Smooth muscle cell (in vitro differentiated cells): Measurements from ENCODE around the gene ITGA8. TPM values are rescaled to one million over a fixed set of nuclear protein-coding genes. Genes with fewer than 3 reads are reported as not detected.

Source experiments
- DNase-seq: peaks from one replicate; lab custom pipeline; 2025; ENCODE audit not compliant: unreplicated experiment; lab: John Stamatoyannopoulos, UW
- H2AFZ ChIP-seq: fragments of 200-600 bp; sonication (generic); 2 replicates; pipeline ENCODE4 v1.6.0; 2016; ENCODE audit warnings: antibody characterized with exemption, low read depth, mild to moderate bottlenecking
- H3F3A ChIP-seq: fragments of 200-600 bp; sonication (generic); 2 replicates; pipeline ENCODE4 v1.6.0; 2017; ENCODE audit warnings: antibody characterized with exemption, low read depth
- H3K27ac ChIP-seq: fragments of 200-600 bp; sonication (generic); 2 replicates; pipeline ENCODE4 v1.5.1; 2016; ENCODE audit warnings: low read depth, mild to moderate bottlenecking
- H3K27me3 ChIP-seq: fragments of 200-600 bp; sonication (generic); 2 replicates; pipeline ENCODE4 v1.6.1; 2016; ENCODE audit warnings: low read depth, mild to moderate bottlenecking
- H3K36me3 ChIP-seq: fragments of 200-600 bp; sonication (generic); 2 replicates; pipeline ENCODE4 v1.5.1; 2016; ENCODE audit warnings: low read depth
- H3K4me1 ChIP-seq: fragments of 200-600 bp; sonication (generic); 2 replicates; pipeline ENCODE4 v1.5.1; 2016; ENCODE audit warnings: low read depth
- H3K4me2 ChIP-seq: fragments of 200-600 bp; sonication (generic); 2 replicates; pipeline ENCODE4 v1.6.0; 2016; ENCODE audit warnings: mild to moderate bottlenecking
- H3K4me3 ChIP-seq: fragments of 200-600 bp; sonication (generic); 2 replicates; pipeline ENCODE4 v1.5.1; 2016; ENCODE audit warnings: mild to moderate bottlenecking
- H3K79me2 ChIP-seq: fragments of 200-600 bp; sonication (generic); 2 replicates; pipeline ENCODE4 v1.6.0; 2016; ENCODE audit warnings: low read depth, mild to moderate bottlenecking
- H3K9ac ChIP-seq: fragments of 200-600 bp; sonication (generic); 2 replicates; pipeline ENCODE4 v1.6.0; 2016; ENCODE audit warnings: low read depth
- H3K9me3 ChIP-seq: fragments of 200-600 bp; sonication (generic); replicated peaks from 2 replicates; pipeline ENCODE4 v1.5.1; 2016; ENCODE audit warnings: low read depth
- H4K20me1 ChIP-seq: fragments of 200-600 bp; sonication (generic); 2 replicates; pipeline ENCODE4 v1.6.0; 2016; ENCODE audit warnings: low read depth
- WGBS: methylation state at CpG from one replicate; pipeline ENCODE4 v1.1.7; 2016; ENCODE audit warnings: low lambda C conversion rate; 5-methylcytosine and 5-hydroxymethylcytosine counted together
- polyA plus RNA-seq: library from polyadenylated mRNA; unstranded; fragments of >200 nt; fragmentation: Nextera tagmentation; extraction: Ambion mirVana; gene quantifications from 2 replicates; pipeline ENCODE4 v1.2.1, GENCODE V29; 2016
- total RNA-seq: library from RNA; depleted of rRNA; stranded (reverse); fragments of >200 nt; gene quantifications from 2 replicates; pipeline ENCODE4 v1.2.3, GENCODE V29; 2014
- TF ChIP-seq, protein P1 (sequence below): fragments of 200-600 bp; sonication (generic); IDR thresholded peaks from 2 replicates; pipeline ENCODE4 v1.5.1; 2017; ENCODE audit warnings: borderline replicate concordance, mild to moderate bottlenecking, antibody characterized with exemption; ENCODE audit not compliant: insufficient read depth, poor library complexity, severe bottlenecking

ITGA8 gene
- total and polyA plus RNA-seq, 2 experiments from 2014 or later = 0.02 to 0.36 TPM

DNA sequence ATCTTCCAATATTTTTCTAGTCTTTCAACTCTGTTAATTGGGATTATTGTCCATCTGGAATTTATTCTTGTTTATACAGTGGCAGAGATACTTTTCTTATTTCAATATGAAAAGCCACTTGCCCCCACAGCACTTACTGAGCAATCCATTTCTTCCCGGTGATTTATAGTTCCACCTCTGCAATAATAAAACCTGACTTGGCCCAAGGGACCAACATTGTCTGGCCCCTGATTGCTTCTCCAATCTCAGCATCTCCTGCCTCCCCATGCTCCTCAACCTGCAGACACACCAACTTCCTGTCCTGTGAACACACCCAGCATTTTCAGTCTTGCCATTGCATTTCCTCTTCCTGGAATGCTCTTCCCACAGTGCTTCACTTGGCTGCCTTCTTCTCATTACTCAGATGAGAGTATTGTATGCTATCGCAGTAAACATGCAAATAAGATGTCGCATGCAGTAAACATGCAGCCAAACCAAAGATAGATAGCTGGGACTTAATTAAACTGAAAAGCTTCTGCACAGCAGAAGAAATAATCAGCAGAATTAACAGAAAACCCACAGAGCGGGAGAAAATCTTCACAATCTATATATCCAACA lies 19.5 kb downstream of the ITGA8 start:
- DNase-seq = no peak
- Histone ChIP-seq H4K20me1 (no peaks in the 10 kb centered on the region), H3K79me2 (no peaks in the 10 kb centered on the region), H3K27me3 (peaks cover 18% of the 10 kb centered on the region), H2AFZ (no peak overlapping the region), H3K4me2 (no peak overlapping the region), H3F3A (no peaks in the 10 kb centered on the region), H3K36me3 (no peaks in the 10 kb centered on the region), H3K4me3 (no peak overlapping the region), H3K9ac (no peak overlapping the region), H3K4me1 (no peaks in the 10 kb centered on the region), H3K27ac (no peak overlapping the region), H3K9me3 (no peaks in the 10 kb centered on the region)
- TF ChIP-seq, protein P1, sequence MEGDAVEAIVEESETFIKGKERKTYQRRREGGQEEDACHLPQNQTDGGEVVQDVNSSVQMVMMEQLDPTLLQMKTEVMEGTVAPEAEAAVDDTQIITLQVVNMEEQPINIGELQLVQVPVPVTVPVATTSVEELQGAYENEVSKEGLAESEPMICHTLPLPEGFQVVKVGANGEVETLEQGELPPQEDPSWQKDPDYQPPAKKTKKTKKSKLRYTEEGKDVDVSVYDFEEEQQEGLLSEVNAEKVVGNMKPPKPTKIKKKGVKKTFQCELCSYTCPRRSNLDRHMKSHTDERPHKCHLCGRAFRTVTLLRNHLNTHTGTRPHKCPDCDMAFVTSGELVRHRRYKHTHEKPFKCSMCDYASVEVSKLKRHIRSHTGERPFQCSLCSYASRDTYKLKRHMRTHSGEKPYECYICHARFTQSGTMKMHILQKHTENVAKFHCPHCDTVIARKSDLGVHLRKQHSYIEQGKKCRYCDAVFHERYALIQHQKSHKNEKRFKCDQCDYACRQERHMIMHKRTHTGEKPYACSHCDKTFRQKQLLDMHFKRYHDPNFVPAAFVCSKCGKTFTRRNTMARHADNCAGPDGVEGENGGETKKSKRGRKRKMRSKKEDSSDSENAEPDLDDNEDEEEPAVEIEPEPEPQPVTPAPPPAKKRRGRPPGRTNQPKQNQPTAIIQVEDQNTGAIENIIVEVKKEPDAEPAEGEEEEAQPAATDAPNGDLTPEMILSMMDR = no peak
- 95% methylated on average over 4 of the region's 4 CpGs for WGBS

DNA sequence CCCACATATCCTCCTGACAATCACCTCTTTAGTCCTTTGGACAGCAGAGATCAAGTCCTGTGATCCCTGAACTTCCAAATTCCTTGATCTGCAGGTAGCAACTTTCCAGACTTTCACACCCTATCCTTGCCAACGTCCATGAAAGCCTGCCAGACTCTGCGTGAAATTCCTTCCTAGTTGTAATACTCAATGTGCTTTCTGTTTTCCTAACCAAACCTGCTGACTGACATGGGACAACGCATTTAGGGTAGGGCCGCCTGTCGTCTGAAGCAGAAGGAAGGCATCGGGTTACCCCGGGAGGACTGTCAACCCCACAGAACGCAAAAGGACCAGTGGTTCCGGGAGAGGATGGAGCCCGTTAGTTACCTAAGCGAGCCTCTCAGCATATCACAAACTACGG lies 23.9 kb downstream of the ITGA8 start:
- Histone ChIP-seq H4K20me1 (no peaks in the 10 kb centered on the region), H3K4me2 (no peak overlapping the region), H3K9me3 (no peaks in the 10 kb centered on the region), H3K36me3 (no peaks in the 10 kb centered on the region), H3K9ac (no peak overlapping the region), H3K27ac (no peak overlapping the region), H3K79me2 (no peaks in the 10 kb centered on the region), H3K27me3 (peaks cover 23% of the 10 kb centered on the region), H3K4me1 (no peaks in the 10 kb centered on the region), H3K4me3 (no peak overlapping the region), H3F3A (no peaks in the 10 kb centered on the region), H2AFZ (no peak overlapping the region)
- TF ChIP-seq, protein P1 = no peak
- no peak for DNase-seq
- 45% methylated on average over 12 of the region's 12 CpGs for WGBS

- peaks cover 6% of the 10 kb centered on the region for H3K27me3 ChIP-seq
- no peak overlapping the region for H3K9ac ChIP-seq
- H3K79me2 ChIP-seq = no peaks in the 10 kb centered on the region
- no peaks in the 10 kb centered on the region for H3K9me3 ChIP-seq
- TF ChIP-seq, protein P1 = no peak
- DNase-seq = no peak
- no peak overlapping the region for H3K27ac ChIP-seq
- WGBS = 93% methylated on average over 5 of the region's 5 CpGs
- no peaks in the 10 kb centered on the region for H4K20me1 ChIP-seq
- H2AFZ ChIP-seq = no peak overlapping the region
- H3K4me2 ChIP-seq = no peak overlapping the region
- no peaks in the 10 kb centered on the region for H3K4me1 ChIP-seq
- no peak overlapping the region for H3K4me3 ChIP-seq
- H3K36me3 ChIP-seq = no peaks in the 10 kb centered on the region
- no peaks in the 10 kb centered on the region for H3F3A ChIP-seq
Measured at GRCh38 chr10:15690031-15690430, 29.7 kb downstream of the ITGA8 start.

DNA sequence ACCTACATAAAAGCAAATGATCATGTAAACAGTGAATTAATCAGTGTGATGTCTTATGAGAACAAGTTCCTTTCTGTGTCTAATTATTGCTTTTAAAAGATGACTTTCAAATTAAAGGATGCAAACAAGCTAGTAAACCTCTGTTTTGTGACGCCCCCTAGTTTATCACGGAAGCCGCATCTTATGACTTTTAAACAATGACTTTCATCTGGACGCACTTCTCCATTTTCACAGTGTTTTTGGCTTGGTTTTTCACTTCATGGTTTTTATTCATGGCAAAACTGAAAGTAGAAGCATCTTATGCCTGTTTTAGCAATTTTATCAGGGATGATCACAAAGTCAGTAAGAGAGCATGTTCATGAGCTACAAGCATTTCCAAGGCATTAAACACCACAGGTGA lies 35.0 kb downstream of the ITGA8 start:
- 81% methylated on average over 4 of the region's 4 CpGs for WGBS
- Histone ChIP-seq H3K4me1 (no peaks in the 10 kb centered on the region), H3K27me3 (no peaks in the 10 kb centered on the region), H3F3A (no peaks in the 10 kb centered on the region), H3K79me2 (no peaks in the 10 kb centered on the region), H3K36me3 (no peaks in the 10 kb centered on the region), H2AFZ (no peak overlapping the region), H3K4me2 (no peak overlapping the region), H3K27ac (no peak overlapping the region), H4K20me1 (no peaks in the 10 kb centered on the region), H3K4me3 (no peak overlapping the region), H3K9ac (no peak overlapping the region), H3K9me3 (no peaks in the 10 kb centered on the region)
- DNase-seq = no peak
- TF ChIP-seq, protein P1 = no peak
